ENCODE data around the gene SPG21. TPM values are rescaled to one million over a fixed set of nuclear protein-coding genes. Genes with fewer than 3 reads are reported as not detected.

Gene SPG21
- total RNA-seq, 3 donors from 2014 or later (not counting 1 experiment from before 2014, with no cell fraction given): 39.6 to 52.3 (median 40.4) TPM

GRCh38 chr15:64915518-64916227 is 74.0 kb downstream of the SPG21 start:
- ATAC-seq (no peak), DNase-seq (no peak)
- Mint-ChIP-seq H3K9me3 (no peaks in the 10 kb centered on the region), H3K36me3 (no peaks in the 10 kb centered on the region), H3K4me1 (peaks cover 9 to 13% of the 10 kb centered on the region in 2 donors), H3K27ac (no peak overlapping the region), H3K27me3 (ENCODE audit: low read depth in 2 of 2) (peaks cover 0 to 3% of the 10 kb centered on the region in 2 donors), H3K4me3 (no peak overlapping the region)
- Histone ChIP-seq H3K9me3 (ENCODE audit: control insufficient read depth, insufficient read depth, low read length) (no peaks in the 10 kb centered on the region), H3K36me3 (ENCODE audit: control insufficient read depth, insufficient read depth, low read length) (no peaks in the 10 kb centered on the region), H3K4me1 (ENCODE audit: control insufficient read depth, insufficient read depth, low read length) (peaks cover 9% of the 10 kb centered on the region), H3K4me3 (ENCODE audit: low read length) (no peak overlapping the region), H3K27me3 (ENCODE audit: control insufficient read depth, insufficient read depth, low read length) (no peaks in the 10 kb centered on the region), H3K27ac (ENCODE audit: low read length) (no peak overlapping the region)
- 65% methylated on average over 12 of the region's 13 CpGs for WGBS (ENCODE audit: insufficient coverage)
- intact Hi-C loops (cut with micrococcal nuclease): no loop called here
- TF ChIP-seq CTCF (IDR thresholded peaks at IDR 0.05): no peak

Other genes starting within 250 kb of the SPG21 start
- gene RBPMS2, start 214.3 kb downstream of the SPG21 start, total RNA-seq: 10 to 100 TPM in 2 of 3 donors, 1 to 10 TPM in 1; 7.2 to 25.8 (median 14.7) TPM
- gene PIF1, start 164.3 kb downstream of the SPG21 start, total RNA-seq: 10 to 100 TPM in 1 of 3 donors, 1 to 10 TPM in 2; 6.2 to 23.9 (median 9.7) TPM
- gene PLEKHO2, start 148.0 kb downstream of the SPG21 start, total RNA-seq: 10 to 100 TPM; 35.3 to 53.4 (median 49.8) TPM
- 10 to 100 TPM; 13.7 to 16.2 (median 13.9) TPM for gene ANKDD1A, start 78.0 kb downstream of the SPG21 start, total RNA-seq
- gene MTFMT, start 39.7 kb upstream of the SPG21 start, total RNA-seq: 10 to 100 TPM in 2 of 3 donors, 1 to 10 TPM in 1; 9.3 to 13.6 (median 12.2) TPM
- gene SLC51B, start 55.5 kb upstream of the SPG21 start, total RNA-seq: not detected
- not detected for gene RASL12, start 78.1 kb upstream of the SPG21 start, total RNA-seq
- gene KBTBD13, start 86.8 kb upstream of the SPG21 start, total RNA-seq: not detected
- gene UBAP1L, start 125.3 kb upstream of the SPG21 start, total RNA-seq: 1 to 10 TPM; 4.3 to 8.0 (median 7.5) TPM
- 10 to 100 TPM; 19.1 to 33.9 (median 26.7) TPM for gene PDCD7, start 143.9 kb upstream of the SPG21 start, total RNA-seq
- 10 to 100 TPM; 35.4 to 39.9 (median 38.2) TPM for gene CLPX, start 195.4 kb upstream of the SPG21 start, total RNA-seq
- under 1 TPM; 0.24 to 0.61 (median 0.35) TPM for gene CILP, start 221.6 kb upstream of the SPG21 start, total RNA-seq

All from natural killer cell (primary cell).